ENCODE measurements around the gene FFAR1. TPM values are rescaled to one million over a fixed set of nuclear protein-coding genes. Genes with fewer than 3 reads are reported as not detected.

The FFAR1 gene
- total RNA-seq, 4 donors from 2014 or later = not detected

DNA sequence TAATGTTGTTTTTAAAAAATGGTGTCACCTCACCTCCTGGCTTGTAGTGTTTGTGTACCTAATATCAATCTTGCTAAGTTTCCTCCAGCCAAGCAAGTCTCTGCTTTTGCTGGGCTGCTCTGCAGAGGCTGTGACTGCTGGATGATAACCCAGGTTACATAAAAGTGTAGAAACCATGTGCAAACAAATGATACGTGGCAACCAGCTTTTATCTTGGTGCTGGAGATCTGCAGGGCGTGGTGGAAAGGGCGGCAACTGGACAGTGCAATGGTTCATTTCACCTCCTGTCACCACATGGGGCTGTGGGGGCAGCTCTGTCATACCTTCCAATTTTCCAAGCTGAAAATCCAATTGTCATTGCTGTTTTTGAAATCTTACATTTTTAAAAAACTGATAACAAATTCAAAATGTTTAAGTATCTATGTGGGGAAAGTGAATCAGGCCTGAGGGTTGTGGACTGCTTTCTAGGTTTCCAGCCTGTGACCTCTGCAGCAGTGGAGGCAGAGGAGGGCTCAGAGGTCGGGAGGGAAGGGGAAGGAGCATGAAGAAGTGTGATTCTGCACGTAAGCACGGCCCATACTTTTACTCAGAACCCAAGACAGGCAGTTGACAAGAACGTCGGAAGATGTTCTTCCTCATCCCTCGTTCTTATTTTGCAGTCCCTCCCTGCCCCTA lies 32.9 kb downstream of the FFAR1 start:
- Histone ChIP-seq H3K27ac (no peak overlapping the region), H3K36me3 (no peaks in the 10 kb centered on the region), H3K4me1 (peaks cover 0 to 6% of the 10 kb centered on the region in 2 donors), H3K9me3 (no peaks in the 10 kb centered on the region), H3K4me3 (replicated peaks in 1 of 3) (no peak overlapping the region), H3K27me3 (no peaks in the 10 kb centered on the region)
- 72 to 78% methylated on average over 9 of the region's 9 CpGs for WGBS, 2 donors
- intact Hi-C loops (cut with DNase I) = no loop called here
- no peak for DNase-seq
- TF ChIP-seq, protein P1, sequence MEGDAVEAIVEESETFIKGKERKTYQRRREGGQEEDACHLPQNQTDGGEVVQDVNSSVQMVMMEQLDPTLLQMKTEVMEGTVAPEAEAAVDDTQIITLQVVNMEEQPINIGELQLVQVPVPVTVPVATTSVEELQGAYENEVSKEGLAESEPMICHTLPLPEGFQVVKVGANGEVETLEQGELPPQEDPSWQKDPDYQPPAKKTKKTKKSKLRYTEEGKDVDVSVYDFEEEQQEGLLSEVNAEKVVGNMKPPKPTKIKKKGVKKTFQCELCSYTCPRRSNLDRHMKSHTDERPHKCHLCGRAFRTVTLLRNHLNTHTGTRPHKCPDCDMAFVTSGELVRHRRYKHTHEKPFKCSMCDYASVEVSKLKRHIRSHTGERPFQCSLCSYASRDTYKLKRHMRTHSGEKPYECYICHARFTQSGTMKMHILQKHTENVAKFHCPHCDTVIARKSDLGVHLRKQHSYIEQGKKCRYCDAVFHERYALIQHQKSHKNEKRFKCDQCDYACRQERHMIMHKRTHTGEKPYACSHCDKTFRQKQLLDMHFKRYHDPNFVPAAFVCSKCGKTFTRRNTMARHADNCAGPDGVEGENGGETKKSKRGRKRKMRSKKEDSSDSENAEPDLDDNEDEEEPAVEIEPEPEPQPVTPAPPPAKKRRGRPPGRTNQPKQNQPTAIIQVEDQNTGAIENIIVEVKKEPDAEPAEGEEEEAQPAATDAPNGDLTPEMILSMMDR (IDR thresholded peaks at IDR 0.05) = no peak
- no peak for TF ChIP-seq POLR2A (IDR thresholded peaks at IDR 0.05)

DNA sequence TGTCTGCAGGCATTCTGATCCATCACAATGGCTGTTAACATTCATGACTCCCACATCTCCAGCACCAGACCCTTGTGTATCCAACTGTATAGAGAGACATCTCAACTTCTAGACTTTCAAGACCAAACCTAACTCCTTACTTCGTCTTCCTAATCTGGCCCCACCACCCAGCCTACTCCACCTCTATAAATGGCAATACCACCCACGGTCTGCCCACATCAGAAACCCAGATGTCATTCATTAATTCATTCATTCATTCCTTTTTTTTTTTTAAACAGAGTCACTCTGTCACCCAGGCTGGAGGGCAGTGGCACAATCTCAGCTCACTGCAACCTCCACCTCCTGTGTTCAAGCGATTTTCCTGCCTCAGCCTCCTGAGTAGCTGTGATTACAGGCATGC lies 33.6 kb downstream of the FFAR1 start:
- Histone ChIP-seq H3K27me3 (no peaks in the 10 kb centered on the region), H3K4me1 (no peaks in the 10 kb centered on the region), H3K36me3 (no peaks in the 10 kb centered on the region), H3K9me3 (no peaks in the 10 kb centered on the region), H3K27ac (no peak overlapping the region), H3K4me3 (replicated peaks in 1 of 3) (no peak overlapping the region)
- no peak for DNase-seq
- TF ChIP-seq, protein P1 (IDR thresholded peaks at IDR 0.05) = no peak
- no peak for TF ChIP-seq POLR2A (IDR thresholded peaks at IDR 0.05)
- 81 to 84% methylated on average over 3 of the region's 3 CpGs for WGBS, 2 donors
- intact Hi-C loops (cut with DNase I) = no loop called here

DNA sequence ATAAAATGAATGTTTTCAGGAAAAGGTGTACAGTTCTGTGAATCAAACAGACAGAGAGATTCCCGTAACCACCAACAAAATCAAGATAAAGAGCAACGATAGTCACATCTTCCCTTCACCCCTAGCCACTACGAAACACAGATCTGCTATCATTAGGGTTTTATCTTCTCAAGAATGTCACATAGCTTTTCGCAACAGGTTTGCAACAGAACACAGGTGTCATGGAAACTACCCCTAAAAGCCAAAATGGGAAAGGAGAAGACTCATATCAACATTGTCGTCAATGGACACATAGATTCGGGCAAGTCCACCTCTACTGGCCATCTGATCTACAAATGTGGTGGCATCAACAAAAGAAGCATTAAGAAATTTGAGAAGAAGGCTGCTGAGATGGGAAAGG lies 34.2 kb downstream of the FFAR1 start:
- Histone ChIP-seq H3K4me1 (no peaks in the 10 kb centered on the region), H3K27ac (no peak overlapping the region), H3K36me3 (no peaks in the 10 kb centered on the region), H3K4me3 (replicated peaks in 1 of 3) (no peak overlapping the region), H3K9me3 (no peaks in the 10 kb centered on the region), H3K27me3 (no peaks in the 10 kb centered on the region)
- DNase-seq = no peak
- intact Hi-C loops (cut with DNase I) = no loop called here
- TF ChIP-seq, protein P1 (IDR thresholded peaks at IDR 0.05) = no peak
- TF ChIP-seq POLR2A (IDR thresholded peaks at IDR 0.05) = no peak
- WGBS, 2 donors = 94 to 96% methylated on average over 6 of the region's 6 CpGs

DNA sequence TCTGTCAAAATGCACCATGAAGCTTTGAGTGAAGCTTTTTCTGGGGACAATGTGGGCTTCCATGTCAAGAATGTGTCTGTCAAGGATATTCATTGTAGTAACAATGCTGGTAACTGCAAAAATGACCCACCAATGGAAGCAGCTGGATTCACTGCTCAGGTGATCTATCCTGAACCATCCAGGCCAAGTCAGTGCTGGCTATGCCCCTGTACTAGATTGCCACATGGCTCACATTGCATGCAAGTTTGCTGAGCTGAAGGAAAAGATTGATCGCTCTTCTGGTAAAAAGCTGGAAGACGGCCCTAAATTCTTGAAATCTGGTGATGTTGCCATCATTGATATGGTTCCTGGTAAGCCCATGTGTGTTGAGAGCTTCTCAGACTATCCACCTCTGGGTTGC lies 35.8 kb downstream of the FFAR1 start:
- no peak overlapping the region for H3K4me3 ChIP-seq (replicated peaks in 1 of 3)
- H3K36me3 ChIP-seq = no peaks in the 10 kb centered on the region
- H3K27ac ChIP-seq = no peak overlapping the region
- DNase-seq = no peak
- no peaks in the 10 kb centered on the region for H3K27me3 ChIP-seq
- peaks cover 1 to 2% of the 10 kb centered on the region in 2 donors for H3K4me1 ChIP-seq
- H3K9me3 ChIP-seq = no peaks in the 10 kb centered on the region
- 96 to 100% methylated on average over 2 of the region's 2 CpGs for WGBS, 2 donors
- intact Hi-C loops (cut with DNase I) = no loop called here
- TF ChIP-seq, protein P1 (IDR thresholded peaks at IDR 0.05) = no peak
- TF ChIP-seq POLR2A (IDR thresholded peaks at IDR 0.05) = no peak

DNA sequence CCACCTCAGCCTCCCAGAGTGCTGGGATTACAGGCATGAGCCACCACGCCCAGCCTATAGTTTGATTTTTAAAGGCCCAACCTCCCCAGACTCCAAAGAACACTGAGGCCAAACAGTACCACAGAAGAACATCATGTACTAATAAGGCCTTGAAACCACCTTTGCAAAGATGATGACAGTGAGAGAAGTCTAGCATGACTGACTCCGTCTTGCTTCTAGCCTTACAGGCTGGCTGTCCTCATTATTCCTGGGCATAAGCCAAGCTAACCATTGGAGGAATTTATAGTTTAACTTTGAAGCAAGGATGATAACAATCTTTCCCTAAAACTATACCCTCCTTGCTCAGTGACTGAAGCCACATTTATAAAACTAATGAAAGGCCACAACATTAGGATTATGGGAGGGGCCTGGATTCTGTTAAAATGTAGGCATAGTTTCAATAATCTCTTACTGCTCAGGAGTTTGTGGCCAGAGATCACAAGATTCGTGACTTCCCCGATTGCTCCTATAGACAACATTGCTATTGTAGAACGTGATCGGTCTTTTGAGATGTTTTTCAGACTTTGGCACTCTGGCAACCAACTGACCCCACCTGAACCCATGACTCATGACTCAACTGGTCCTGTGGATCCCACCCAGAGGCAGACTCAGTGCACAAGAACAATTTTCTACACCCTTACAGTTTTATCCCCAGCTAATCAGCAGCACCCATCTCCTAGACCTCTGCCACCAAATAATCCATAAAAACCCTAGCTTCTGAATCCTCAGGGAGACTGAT lies 40.8 kb downstream of the FFAR1 start:
- Histone ChIP-seq H3K36me3 (no peaks in the 10 kb centered on the region), H3K27ac (peak overlapping the region in 1 of 3 donors; percentile 15), H3K4me1 (peaks cover 10 to 16% of the 10 kb centered on the region in 2 donors), H3K27me3 (no peaks in the 10 kb centered on the region), H3K4me3 (replicated peaks in 1 of 3) (no peak overlapping the region), H3K9me3 (no peaks in the 10 kb centered on the region)
- TF ChIP-seq POLR2A (IDR thresholded peaks at IDR 0.05) = no peak
- TF ChIP-seq, protein P1 (IDR thresholded peaks at IDR 0.05) = no peak
- 73 to 89% methylated on average over 6 of the region's 6 CpGs for WGBS, 2 donors
- intact Hi-C loops (cut with DNase I) = no loop called here
- peak in 1 of 2 donors; percentile 3 for DNase-seq
